GM23338 (cell line): ENCODE results near the gene CCDC92B. TPM values are rescaled to one million over a fixed set of nuclear protein-coding genes. Genes with fewer than 3 reads are reported as not detected.

Experiments
- ATAC-seq: fragments of 200-7000 bp; cut with Tn5 transposase; 3 replicates; pipeline ENCODE4 v1.9.1; 2020
- DNase-seq: peaks from one replicate; pipeline ENCODE4 v3.0.0-alpha.2; 2015; ENCODE audit warnings: low spot score
- H2AFZ ChIP-seq: fragments of 200-600 bp; sonication (generic); 2 replicates; pipeline ENCODE4 v1.8.0; 2016; ENCODE audit warnings: antibody characterized with exemption, mild to moderate bottlenecking, moderate library complexity
- H3F3A ChIP-seq: fragments of 200-600 bp; sonication (generic); replicated peaks from 2 replicates; pipeline ENCODE4 v1.8.0; 2017; ENCODE audit warnings: antibody characterized with exemption, mixed run types, low read depth
- H3K27ac ChIP-seq: fragments of 200-600 bp; sonication (generic); 2 replicates; pipeline ENCODE4 v1.6.1; 2016; ENCODE audit warnings: low read depth
- H3K27me3 ChIP-seq: fragments of 200-600 bp; sonication (generic); 2 replicates; pipeline ENCODE4 v1.8.0; 2016; ENCODE audit warnings: mild to moderate bottlenecking, mixed run types, moderate library complexity; ENCODE audit not compliant: insufficient read depth
- H3K36me3 ChIP-seq: fragments of 200-600 bp; sonication (generic); 2 replicates; pipeline ENCODE4 v1.8.0; 2016; ENCODE audit warnings: mild to moderate bottlenecking; ENCODE audit not compliant: insufficient read depth
- H3K4me1 ChIP-seq: fragments of 200-600 bp; sonication (generic); 2 replicates; pipeline ENCODE4 v1.8.0; 2016; ENCODE audit warnings: mild to moderate bottlenecking, moderate library complexity; ENCODE audit not compliant: insufficient read depth
- H3K4me2 ChIP-seq: fragments of 200-600 bp; sonication (generic); 2 replicates; pipeline ENCODE4 v1.7.1; 2017; ENCODE audit warnings: mixed run types
- H3K4me3 ChIP-seq: fragments of 200-600 bp; sonication (generic); 2 replicates; pipeline ENCODE4 v1.6.1; 2016; ENCODE audit warnings: mixed run types
- H3K79me2 ChIP-seq: fragments of 200-600 bp; sonication (generic); replicated peaks from 2 replicates; pipeline ENCODE4 v1.8.0; 2017; ENCODE audit warnings: mild to moderate bottlenecking; ENCODE audit not compliant: insufficient read depth
- H3K9me2 ChIP-seq: fragments of 200-600 bp; sonication (generic); 2 replicates; pipeline ENCODE4 v1.8.0; 2017; ENCODE audit not compliant: insufficient read depth
- H4K20me1 ChIP-seq: fragments of 200-600 bp; sonication (generic); replicated peaks from 2 replicates; pipeline ENCODE4 v1.8.0; 2017; ENCODE audit warnings: mild to moderate bottlenecking; ENCODE audit not compliant: insufficient read depth
- H3K27ac Mint-ChIP-seq: 2 replicates; pipeline ENCODE4 v1.8.0; 2020; ENCODE audit warnings: inconsistent platforms, mild to moderate bottlenecking, moderate library complexity, mixed read lengths
- H3K27me3 Mint-ChIP-seq: 3 replicates; pipeline ENCODE4 v1.8.0; 2022; ENCODE audit warnings: low read depth, mild to moderate bottlenecking, moderate library complexity, mixed read lengths, inconsistent platforms; ENCODE audit not compliant: insufficient read depth, poor library complexity
- H3K36me3 Mint-ChIP-seq: 3 replicates; pipeline ENCODE4 v1.8.0; 2021; ENCODE audit warnings: low read depth, mild to moderate bottlenecking, inconsistent platforms, moderate library complexity, mixed read lengths
- H3K4me1 Mint-ChIP-seq: 3 replicates; pipeline ENCODE4 v1.8.0; 2020; ENCODE audit warnings: mild to moderate bottlenecking, inconsistent platforms, mixed read lengths
- H3K4me3 Mint-ChIP-seq: 3 replicates; pipeline ENCODE4 v1.8.0; 2021; ENCODE audit warnings: moderate library complexity, mild to moderate bottlenecking, inconsistent platforms, mixed read lengths
- H3K9me3 Mint-ChIP-seq: 3 replicates; pipeline ENCODE4 v1.8.0; 2020; ENCODE audit warnings: moderate library complexity, mild to moderate bottlenecking, inconsistent platforms, mixed read lengths
- CREB1 ChIP-seq: fragments of 250-450 bp; sonication (Bioruptor Pico); IDR thresholded peaks from 2 replicates; pipeline ENCODE4 v1.5.0; 2020; ENCODE audit warnings: low read depth, mild to moderate bottlenecking, moderate library complexity
- ETS1 ChIP-seq: IDR thresholded peaks from 2 replicates; pipeline ENCODE4 v1.6.1; 2016; ENCODE audit warnings: antibody characterized with exemption
- NANOG ChIP-seq: IDR thresholded peaks from 2 replicates; pipeline ENCODE4 v1.6.1; 2016; ENCODE audit warnings: antibody characterized with exemption, borderline replicate concordance
- REST ChIP-seq: IDR thresholded peaks from one replicate; pipeline ENCODE4 v1.6.1; 2018; ENCODE audit warnings: antibody characterized with exemption; ENCODE audit not compliant: unreplicated experiment
- ZNF331 ChIP-seq: fragments of 250-450 bp; sonication (Bioruptor Pico); IDR thresholded peaks from 2 replicates; pipeline ENCODE4 v1.5.0; 2020; ENCODE audit warnings: low read depth, mild to moderate bottlenecking, moderate library complexity
- ZNF462 ChIP-seq: fragments of 250-450 bp; sonication (Bioruptor Pico); IDR thresholded peaks from 2 replicates; pipeline ENCODE4 v1.5.0; 2020; ENCODE audit warnings: mild to moderate bottlenecking, moderate library complexity
- polyA plus RNA-seq: library from polyadenylated mRNA; unstranded; fragments of >200 nt; fragmentation: Nextera tagmentation; extraction: Ambion mirVana; gene quantifications from 2 replicates; pipeline ENCODE4 v1.2.1, GENCODE V29; 2016
- total RNA-seq: library from RNA; depleted of rRNA; stranded (reverse); fragments of >200 nt; shearing (Covaris generic); gene quantifications from 2 replicates; pipeline ENCODE4 v1.2.3, GENCODE V29; 2014

CCDC92B gene
- total and polyA plus RNA-seq, 2 experiments from 2014 or later, result 5.7 to 9.1 TPM

- no peak overlapping the region for H3K27ac ChIP-seq
- peaks cover 4% of the 10 kb centered on the region; the same call in 1 of the 2 replicates for H3K4me1 ChIP-seq
- no peaks in the 10 kb centered on the region for H3K36me3 Mint-ChIP-seq
- H3K9me3 Mint-ChIP-seq, result no peaks in the 10 kb centered on the region
- no peaks in the 10 kb centered on the region for H3F3A ChIP-seq
- no peaks in the 10 kb centered on the region for H3K27me3 ChIP-seq
- H3K79me2 ChIP-seq, result no peaks in the 10 kb centered on the region
- H3K4me3 ChIP-seq, result no peak overlapping the region
- no peak overlapping the region; the same call in 1 of the 2 replicates for H3K27ac Mint-ChIP-seq
- H3K4me2 ChIP-seq, result no peak overlapping the region
- TF ChIP-seq REST (no peak), NANOG (no peak), ETS1 (no peak), ZNF331 (CRISPR knock-in tag) (no peak), ZNF462 (no peak), CREB1 (CRISPR knock-in tag) (no peak)
- DNase-seq (no peak), ATAC-seq (no peak)
- H3K9me2 ChIP-seq, result no peaks in the 10 kb centered on the region
- H3K4me1 Mint-ChIP-seq, result peaks cover 26% of the 10 kb centered on the region
- no peak overlapping the region for H3K4me3 Mint-ChIP-seq
- no peaks in the 10 kb centered on the region for H3K36me3 ChIP-seq
- no peak overlapping the region for H2AFZ ChIP-seq
- H4K20me1 ChIP-seq, result no peaks in the 10 kb centered on the region
- peaks cover 15% of the 10 kb centered on the region for H3K27me3 Mint-ChIP-seq
Measured at GRCh38 chr17:2797226-2797625, 47.8 kb upstream of the CCDC92B start.
